BLaER1 (cell line): ENCODE results near the gene GPR62.

Source experiments
- H3K27ac ChIP-seq: shearing (Covaris generic); formaldehyde crosslinking; 2 replicates; pipeline ENCODE4 v1.8.1; 2022
- H3K27me3 ChIP-seq: shearing (Covaris generic); formaldehyde crosslinking; 2 replicates; pipeline ENCODE4 v1.8.1; 2022
- H3K36me3 ChIP-seq: shearing (Covaris generic); formaldehyde crosslinking; 2 replicates; pipeline ENCODE4 v1.8.1; 2022
- H3K4me1 ChIP-seq: shearing (Covaris generic); formaldehyde crosslinking; 2 replicates; pipeline ENCODE4 v1.8.1; 2022
- H3K4me2 ChIP-seq: shearing (Covaris generic); formaldehyde crosslinking; 2 replicates; pipeline ENCODE4 v1.8.1; 2022
- H3K4me3 ChIP-seq: shearing (Covaris generic); formaldehyde crosslinking; 2 replicates; pipeline ENCODE4 v1.8.1; 2022
- H3K9ac ChIP-seq: shearing (Covaris generic); formaldehyde crosslinking; 2 replicates; pipeline ENCODE4 v1.8.1; 2022
- H3K9me3 ChIP-seq: shearing (Covaris generic); formaldehyde crosslinking; 2 replicates; pipeline ENCODE4 v1.8.1; 2022
- H4K20me1 ChIP-seq: shearing (Covaris generic); formaldehyde crosslinking; 2 replicates; pipeline ENCODE4 v1.8.1; 2022
- Cebpa-rat ChIP-seq: shearing (Covaris generic); IDR thresholded peaks from 2 replicates; pipeline ENCODE4 v1.8.1; 2022

GPR62 gene

GRCh38 chr3:51968883-51969678 is 13.9 kb downstream of the GPR62 start:
- 0 out of 2 replicates have a peak overlapping the region, but pooled peaks have one; percentile 43 for H3K4me3 ChIP-seq
- peaks cover 9% of the 10 kb centered on the region; the same call in 1 of the 2 replicates for H3K36me3 ChIP-seq
- no peaks in the 10 kb centered on the region for H3K27me3 ChIP-seq
- H4K20me1 ChIP-seq: peaks cover 35% of the 10 kb centered on the region; the same call in 1 of the 2 replicates
- no peak for TF ChIP-seq Cebpa-rat
- peaks cover 87% of the 10 kb centered on the region for H3K4me1 ChIP-seq
- peak overlapping the region; percentile 63 for H3K9ac ChIP-seq
- H3K9me3 ChIP-seq: no peaks in the 10 kb centered on the region
- peak overlapping the region; percentile 94 for H3K4me2 ChIP-seq
- H3K27ac ChIP-seq: peak overlapping the region; percentile 95

GRCh38 chr3:51969841-51970240 is 14.7 kb downstream of the GPR62 start:
- peak overlapping the region; percentile 95 for H3K27ac ChIP-seq
- TF ChIP-seq Cebpa-rat: no peak
- H3K36me3 ChIP-seq: peaks cover 9% of the 10 kb centered on the region; the same call in 1 of the 2 replicates
- no peaks in the 10 kb centered on the region for H3K27me3 ChIP-seq
- H3K4me1 ChIP-seq: peaks cover 87% of the 10 kb centered on the region
- no peak overlapping the region for H3K4me3 ChIP-seq
- H3K9me3 ChIP-seq: no peaks in the 10 kb centered on the region
- H4K20me1 ChIP-seq: peaks cover 28% of the 10 kb centered on the region; the same call in 1 of the 2 replicates
- peak overlapping the region; percentile 63; the same call in 1 of the 2 replicates for H3K9ac ChIP-seq
- H3K4me2 ChIP-seq: peak overlapping the region; percentile 94

GRCh38 chr3:51970606-51971300 is 15.6 kb downstream of the GPR62 start:
- peak overlapping the region; percentile 95 for H3K27ac ChIP-seq
- H4K20me1 ChIP-seq: peaks cover 25% of the 10 kb centered on the region; the same call in 1 of the 2 replicates
- H3K36me3 ChIP-seq: peaks cover 9% of the 10 kb centered on the region; the same call in 1 of the 2 replicates
- no peak overlapping the region for H3K4me3 ChIP-seq
- TF ChIP-seq Cebpa-rat: no peak
- H3K9ac ChIP-seq: peak overlapping the region; percentile 52; the same call in 1 of the 2 replicates
- H3K4me1 ChIP-seq: peaks cover 85% of the 10 kb centered on the region
- no peaks in the 10 kb centered on the region for H3K9me3 ChIP-seq
- H3K27me3 ChIP-seq: no peaks in the 10 kb centered on the region
- H3K4me2 ChIP-seq: peak overlapping the region; percentile 99

GRCh38 chr3:51971350-51971749 is 16.2 kb downstream of the GPR62 start:
- Histone ChIP-seq H3K36me3 (peaks cover 9% of the 10 kb centered on the region; the same call in 1 of the 2 replicates), H3K4me3 (no peak overlapping the region), H3K4me1 (peaks cover 85% of the 10 kb centered on the region)

GRCh38 chr3:51974277-51974962 is 19.2 kb downstream of the GPR62 start:
- H3K27ac ChIP-seq: peak overlapping the region; percentile 92
- H3K9ac ChIP-seq: peak overlapping the region; percentile 90
- H3K4me3 ChIP-seq: peak overlapping the region; percentile 86
- H3K27me3 ChIP-seq: no peaks in the 10 kb centered on the region
- H3K4me1 ChIP-seq: peaks cover 81% of the 10 kb centered on the region
- no peaks in the 10 kb centered on the region for H3K9me3 ChIP-seq
- peak overlapping the region; percentile 99 for H3K4me2 ChIP-seq
- peaks cover 17% of the 10 kb centered on the region; the same call in 1 of the 2 replicates for H4K20me1 ChIP-seq
- no peak for TF ChIP-seq Cebpa-rat
- H3K36me3 ChIP-seq: peaks cover 5% of the 10 kb centered on the region; the same call in 1 of the 2 replicates

More at GRCh38 chr3:51971350-51971749, 16.2 kb downstream of the GPR62 start:
- no peaks in the 10 kb centered on the region for H3K27me3 ChIP-seq
- H3K9me3 ChIP-seq: no peaks in the 10 kb centered on the region
- H3K9ac ChIP-seq: peak overlapping the region; percentile 52; the same call in 1 of the 2 replicates
- H3K4me2 ChIP-seq: peak overlapping the region; percentile 99
- peak overlapping the region; percentile 95 for H3K27ac ChIP-seq
- TF ChIP-seq Cebpa-rat: no peak
- H4K20me1 ChIP-seq: peaks cover 25% of the 10 kb centered on the region; the same call in 1 of the 2 replicates

GRCh38 chr3:51974963-51975851 is 20.0 kb downstream of the GPR62 start, which contains the start of gene ABHD14A:
Gene ABHD14A, plus strand, starts transcription at chr3:51975064. Its CDS starts 72 bp downstream, at chr3:51975136.
- no peak for TF ChIP-seq Cebpa-rat
- H4K20me1 ChIP-seq: peaks cover 12% of the 10 kb centered on the region; the same call in 1 of the 2 replicates
- no peaks in the 10 kb centered on the region for H3K9me3 ChIP-seq
- H3K4me3 ChIP-seq: peak within 1 kb of the TSS; percentile 86
- H3K4me2 ChIP-seq: peak within 1 kb of the TSS; percentile 99
- H3K27ac ChIP-seq: peak within 1 kb of the TSS; percentile 92
- H3K27me3 ChIP-seq: no peaks in the 10 kb centered on the region
- H3K4me1 ChIP-seq: peaks cover 73% of the 10 kb centered on the region
- H3K9ac ChIP-seq: peak within 1 kb of the TSS; percentile 90
- peaks cover 5% of the 10 kb centered on the region for H3K36me3 ChIP-seq

DNA sequence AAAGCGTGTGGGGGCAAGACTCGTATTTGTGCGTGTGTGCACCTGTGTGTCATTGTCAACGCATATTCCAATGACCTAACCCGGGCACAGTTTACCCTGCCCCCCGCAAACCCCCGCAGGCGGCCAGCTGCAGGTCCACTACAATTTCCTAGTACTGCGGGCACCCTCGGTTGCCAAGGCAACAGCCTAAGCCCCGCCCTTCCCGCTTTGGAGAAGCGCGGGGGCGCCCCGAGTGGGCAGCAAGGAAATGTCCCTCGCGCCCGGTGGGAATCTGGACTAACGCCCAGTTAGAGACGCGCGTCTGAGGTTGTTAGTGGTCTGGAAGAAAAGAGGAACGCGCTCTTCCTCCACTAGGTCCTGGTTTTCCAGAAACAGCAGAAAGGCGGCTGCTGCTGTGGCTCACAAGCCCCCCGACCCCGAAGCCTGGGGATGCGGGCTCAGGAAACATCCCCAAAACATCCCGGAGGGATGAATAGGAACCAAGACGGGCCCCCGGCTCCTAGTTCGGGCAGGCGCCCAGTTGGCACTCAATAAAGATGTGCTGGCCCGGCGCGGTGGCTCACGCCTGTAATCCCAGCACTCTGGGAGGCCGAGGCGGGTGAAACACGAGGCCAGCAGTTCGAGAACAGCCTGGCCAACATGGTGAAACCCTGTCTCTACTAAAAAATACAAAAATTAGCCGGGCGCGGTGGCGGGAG is 20.8 kb downstream of the GPR62 start:
- H3K36me3 ChIP-seq: peaks cover 13% of the 10 kb centered on the region
- H3K9ac ChIP-seq: peak overlapping the region; percentile 90; the same call in 1 of the 2 replicates
- 0 out of 2 replicates have a peak, but pooled peaks cover 5% of the 10 kb centered on the region for H4K20me1 ChIP-seq
- H3K9me3 ChIP-seq: no peaks in the 10 kb centered on the region
- H3K4me3 ChIP-seq: peak overlapping the region; percentile 86
- TF ChIP-seq Cebpa-rat: no peak
- H3K4me1 ChIP-seq: peaks cover 70% of the 10 kb centered on the region
- H3K27me3 ChIP-seq: no peaks in the 10 kb centered on the region
- peak overlapping the region; percentile 99 for H3K4me2 ChIP-seq
- no peak overlapping the region for H3K27ac ChIP-seq

- H3K4me3 ChIP-seq: no peak overlapping the region
- H4K20me1 ChIP-seq: no peaks in the 10 kb centered on the region
- H3K27me3 ChIP-seq: no peaks in the 10 kb centered on the region
- no peak for TF ChIP-seq Cebpa-rat
- peaks cover 16% of the 10 kb centered on the region for H3K36me3 ChIP-seq
- H3K27ac ChIP-seq: 0 out of 2 replicates have a peak overlapping the region, but pooled peaks have one; percentile 14
- no peak overlapping the region for H3K9ac ChIP-seq
- H3K4me1 ChIP-seq: peaks cover 70% of the 10 kb centered on the region
- peak overlapping the region; percentile 99 for H3K4me2 ChIP-seq
- H3K9me3 ChIP-seq: no peaks in the 10 kb centered on the region
These were observed 22.4 kb downstream of the GPR62 start for GRCh38 chr3:51977446-51978142.
